Activated CD4-positive, CD25-positive, alpha-beta regulatory T cell (primary cell): ENCODE measurements around the gene MYL5.
"Not testable (repeated sequence)": the region's sequence is repeated elsewhere in the genome, so short reads cannot be mapped to it uniquely, and the experiment has no call there.

Experiments used
- DNase-seq, 4 experiments: peaks; one replicate each; lab custom pipeline; 2025; lab: John Stamatoyannopoulos, UW

MYL5 gene

DNA sequence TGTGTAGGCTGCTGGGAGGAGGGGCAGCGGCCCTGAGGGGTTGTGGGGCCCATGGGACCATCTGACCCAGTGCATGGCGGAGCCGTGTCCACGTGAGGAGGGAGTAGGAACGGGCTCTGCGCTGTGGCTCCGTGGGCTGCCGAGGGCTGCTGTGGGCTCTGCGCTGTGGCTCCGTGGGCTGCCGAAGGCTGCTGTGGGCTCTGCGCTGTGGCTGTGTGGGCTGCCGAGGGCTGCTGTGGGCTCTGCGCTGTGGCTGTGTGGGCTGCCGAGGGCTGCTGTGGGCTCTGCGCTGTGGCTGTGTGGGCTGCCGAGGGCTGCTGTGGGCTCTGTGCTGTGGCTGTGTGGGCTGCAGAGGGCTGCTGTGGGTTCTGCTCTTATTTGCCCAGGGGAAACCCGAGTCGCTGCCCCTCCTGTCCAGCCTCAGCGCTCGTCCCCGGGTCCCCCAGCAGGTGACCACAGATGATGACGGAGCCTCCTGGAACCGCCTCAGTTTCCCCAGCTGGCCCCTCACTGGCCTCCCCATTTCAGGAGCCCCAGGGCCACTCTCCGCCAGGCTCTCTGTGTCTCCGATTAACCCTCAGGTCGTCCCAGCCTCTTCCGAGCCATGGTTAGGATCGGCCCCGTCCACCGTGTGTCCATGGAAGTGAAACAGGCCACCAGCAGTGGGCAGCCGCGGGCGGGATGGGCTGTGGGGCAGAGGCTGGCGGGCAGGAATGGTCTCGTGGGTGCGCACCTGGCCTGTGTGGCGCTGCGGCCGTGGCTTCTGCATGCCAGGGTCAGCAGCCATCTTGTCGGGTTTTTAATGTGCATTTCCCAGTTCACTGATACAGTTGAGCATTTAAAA lies 51.3 kb downstream of the MYL5 start:
- no peak for DNase-seq

DNA sequence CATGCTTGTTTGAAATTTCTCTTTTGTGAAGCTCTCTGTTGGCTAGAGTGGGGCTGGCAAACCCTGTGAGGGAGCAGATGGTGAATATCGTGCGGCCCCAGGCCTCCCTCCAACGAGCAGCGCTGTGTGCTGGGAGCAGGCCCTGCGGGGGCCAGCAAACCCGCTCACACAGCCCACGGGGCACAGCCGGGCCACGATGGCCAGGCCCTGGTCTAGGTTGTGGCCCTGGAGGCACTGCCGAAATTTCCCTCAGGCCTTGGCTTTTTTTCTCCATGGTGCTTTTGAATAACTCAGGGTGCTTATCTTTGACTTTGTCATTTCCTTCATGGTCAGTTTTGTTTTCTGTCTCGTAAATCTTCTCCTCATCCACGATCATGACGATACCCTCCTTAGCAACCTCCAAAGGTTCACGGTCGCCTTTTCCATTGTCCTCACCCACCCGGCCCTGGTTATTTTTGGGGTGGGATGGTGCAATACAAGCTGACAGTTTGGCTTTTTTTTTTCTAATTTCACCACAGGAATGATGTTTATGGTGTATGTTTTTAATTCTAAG lies 52.0 kb downstream of the MYL5 start:
- no peak for DNase-seq

DNA sequence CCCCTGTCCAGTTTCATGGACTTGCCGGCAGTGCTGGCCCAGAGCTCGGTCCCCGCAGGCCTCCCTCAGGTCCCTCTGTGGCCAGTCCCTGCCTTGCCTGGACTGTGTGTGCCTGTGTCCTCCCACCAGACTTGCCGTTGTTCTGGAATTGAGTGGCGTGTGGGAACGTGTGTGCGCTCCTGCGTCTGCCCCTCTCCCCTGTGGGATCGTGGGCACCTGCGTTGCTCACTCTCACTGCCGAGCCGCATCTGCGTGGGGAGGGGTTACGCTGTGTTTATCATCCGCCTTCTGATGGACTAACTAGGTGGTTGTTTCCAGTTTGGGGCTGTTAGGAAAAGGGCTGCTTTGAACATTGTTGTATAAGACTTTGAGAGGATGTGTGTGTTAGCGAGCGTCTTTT lies 52.5 kb downstream of the MYL5 start:
- DNase-seq, result no peak

DNA sequence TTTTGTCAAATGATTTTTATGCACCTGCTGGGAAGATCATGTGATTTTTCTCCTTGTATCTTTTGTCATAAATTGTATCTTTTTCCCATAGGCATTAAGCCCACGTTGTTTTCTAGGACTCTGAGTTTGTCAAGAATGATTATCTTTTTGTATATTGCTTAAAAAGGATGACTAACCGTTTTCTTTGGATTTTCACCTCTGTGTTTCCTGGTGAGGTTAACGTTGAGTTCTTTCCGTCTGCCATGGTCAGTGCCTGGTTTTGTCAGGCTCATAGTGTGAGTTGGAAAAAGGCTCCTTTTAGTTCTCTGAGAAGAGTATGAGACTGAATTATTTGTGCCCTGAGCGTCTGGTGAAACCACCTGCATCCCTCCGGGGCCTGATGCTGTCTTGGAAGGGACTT lies 53.2 kb downstream of the MYL5 start:
- no peak for DNase-seq

DNA sequence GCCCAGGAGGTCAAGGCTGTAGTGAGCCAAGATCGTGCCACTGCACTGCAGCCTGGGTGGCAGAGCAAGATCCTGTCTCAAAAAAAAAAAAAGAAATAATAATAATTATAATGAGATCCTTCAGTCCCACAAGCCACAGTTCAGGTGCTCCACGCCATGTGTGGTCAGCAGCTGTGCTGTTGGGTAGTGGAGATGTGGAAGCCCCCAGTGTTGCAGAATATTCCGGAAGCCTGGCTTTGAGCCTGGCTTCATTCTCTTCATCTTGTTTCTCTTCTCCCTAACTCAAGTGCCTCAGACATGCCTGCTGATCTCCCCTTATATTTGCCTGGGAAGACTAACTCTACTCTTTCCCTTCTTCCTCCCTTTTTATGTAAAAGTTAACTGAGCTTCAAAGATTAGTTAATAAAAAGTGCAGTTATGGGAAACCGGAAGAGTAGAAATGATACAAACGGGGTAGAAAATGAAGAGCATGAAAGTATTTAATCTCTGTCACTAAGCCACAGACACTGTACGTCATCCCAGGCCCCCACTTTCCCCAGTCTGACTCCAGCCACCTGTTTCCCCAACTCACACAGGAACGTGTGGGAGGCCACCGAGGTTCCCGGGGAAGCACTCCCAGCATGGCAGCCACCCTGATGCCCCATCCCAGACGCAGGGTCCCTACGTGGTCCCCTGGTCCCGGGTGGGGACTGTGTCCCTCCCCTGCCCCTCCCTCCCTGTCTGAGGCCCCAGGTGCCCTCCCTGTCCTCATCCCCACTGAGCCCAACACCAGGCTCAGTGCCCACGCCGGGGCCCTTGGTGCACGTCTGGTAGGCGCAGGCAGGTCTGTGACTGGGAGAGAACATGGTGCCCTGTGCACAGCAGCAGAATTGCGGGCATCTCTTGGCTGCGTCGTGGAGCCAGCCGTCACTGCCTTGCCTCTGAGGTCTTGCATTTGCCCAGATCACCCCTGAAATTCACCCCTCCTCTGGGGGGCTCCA lies 55.3 kb downstream of the MYL5 start:
- no peak for DNase-seq

DNA sequence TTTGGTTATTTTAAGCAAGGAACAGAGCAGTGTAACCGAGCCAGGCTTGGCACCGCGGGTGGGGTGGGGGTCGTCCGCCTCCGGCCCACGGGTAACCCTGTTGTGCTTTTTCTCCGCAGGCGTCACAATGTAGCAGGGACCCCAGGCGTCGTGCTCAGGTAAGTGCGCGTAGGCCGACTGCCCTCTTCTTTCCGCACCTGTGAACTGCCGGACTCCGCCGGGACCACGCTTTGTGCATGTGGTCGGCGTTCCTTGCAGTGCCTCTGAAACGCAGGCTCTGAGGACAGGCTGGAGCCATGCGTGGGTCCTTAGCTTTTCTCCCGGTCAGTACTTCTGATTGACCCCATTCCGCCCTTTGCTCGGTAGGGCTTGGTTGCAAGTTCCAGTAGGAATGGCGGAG lies 56.2 kb downstream of the MYL5 start:
- DNase-seq, result no peak

DNA sequence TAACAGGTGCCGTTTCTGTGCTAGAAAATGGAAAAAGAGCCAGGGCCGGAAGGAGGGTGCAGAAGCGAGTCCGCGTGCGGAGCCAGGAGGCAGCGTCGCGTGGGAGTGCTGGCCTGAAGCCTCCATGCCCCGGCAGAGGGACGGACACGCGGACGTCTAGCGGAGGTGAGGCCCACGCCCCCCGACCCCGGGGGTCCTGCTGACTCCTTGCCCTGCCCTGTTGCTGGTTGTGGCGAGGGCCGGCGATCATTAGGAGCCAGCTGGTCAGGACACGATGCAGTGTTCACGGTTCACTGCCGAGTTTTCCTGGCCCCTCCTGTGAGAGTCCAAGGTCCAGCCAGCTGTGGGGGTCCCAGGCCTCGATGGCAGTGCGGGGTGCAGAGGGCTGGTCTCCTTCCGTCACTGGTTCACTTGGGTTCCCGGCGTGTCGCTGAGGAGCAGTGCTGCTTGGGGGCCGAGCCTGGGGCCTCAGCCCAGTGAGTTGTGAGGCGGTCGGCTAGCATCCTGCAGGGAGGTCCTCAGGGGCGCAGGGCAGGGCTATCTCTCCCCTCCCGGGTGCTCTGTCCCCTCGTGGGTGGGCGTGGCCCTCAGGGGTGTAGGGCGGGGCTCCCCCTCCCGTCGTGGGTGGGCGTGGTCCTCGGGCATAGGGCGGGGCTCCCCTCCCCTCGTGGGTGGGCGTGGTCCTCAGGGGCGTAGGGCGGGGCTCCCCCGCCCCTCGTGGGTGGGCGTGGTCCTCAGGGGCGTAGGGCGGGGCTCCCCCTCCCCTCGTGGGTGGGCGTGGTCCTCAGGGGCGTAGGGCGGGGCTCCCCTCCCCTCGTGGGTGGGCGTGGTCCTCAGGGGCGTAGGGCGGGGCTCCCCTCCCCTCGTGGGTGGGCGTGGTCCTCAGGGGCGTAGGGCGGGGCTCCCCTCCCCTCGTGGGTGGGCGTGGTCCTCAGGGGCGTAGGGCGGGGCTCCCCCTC lies 56.9 kb downstream of the MYL5 start:
- DNase-seq, result not testable (repeated sequence)
